H1 (cell line): ENCODE measurements around the gene S100A10. TPM values are rescaled to one million over a fixed set of nuclear protein-coding genes. Genes with fewer than 3 reads are reported as not detected.

Experiments used
- CTCF ChIA-PET: fragments of 300-600 bp; sonication (Branson Sonifier 250); formaldehyde crosslinking; loops from one replicate; lab custom pipeline; 2021; ENCODE audit not compliant: partially characterized antibody; lab: Charles Lee
- POLR2A ChIA-PET: fragments of 300-600 bp; sonication (Branson Sonifier 250); formaldehyde crosslinking; loops from one replicate; lab custom pipeline; 2021; ENCODE audit warnings: inconsistent platforms; ENCODE audit not compliant: partially characterized antibody; lab: Charles Lee
- DNase-seq, 2 experiments: peaks; one replicate each; pipeline versions ENCODE4 v3.0.0 to v3.0.0-alpha.2; 2010 to 2022; ENCODE audit warnings: low spot score in 2 of 2, low read depth in 1 of 2, mixed read lengths in 1 of 2
- FAIRE-seq: peaks from 2 replicates; lab custom pipeline; 2011; peaks lifted over from hg19 to GRCh38; lab: Jason Lieb, UNC
- H2AFZ ChIP-seq: 2 replicates; pipeline ENCODE4 v1.8.1; 2012; ENCODE audit warnings: low read length, inconsistent platforms
- H2AK5ac ChIP-seq: 2 replicates; pipeline ENCODE4 v1.6.1; 2013; ENCODE audit warnings: low read depth, low read length
- H2BK120ac ChIP-seq: replicated peaks from 2 replicates; pipeline ENCODE3; 2013; ENCODE audit warnings: low read depth, low read length, inconsistent platforms
- H2BK12ac ChIP-seq: 2 replicates; pipeline ENCODE4 v1.6.1; 2013; ENCODE audit warnings: low read depth, low read length
- H2BK15ac ChIP-seq: 2 replicates; pipeline ENCODE4 v1.6.1; 2013; ENCODE audit warnings: low read length
- H2BK20ac ChIP-seq: 2 replicates; pipeline ENCODE4 v1.6.1; 2013; ENCODE audit warnings: low read length
- H2BK5ac ChIP-seq: 2 replicates; pipeline ENCODE4 v1.6.1; 2013; ENCODE audit warnings: low read depth, low read length
- H3K14ac ChIP-seq: 2 replicates; pipeline ENCODE4 v1.6.1; 2013; ENCODE audit warnings: inconsistent platforms; ENCODE audit not compliant: insufficient read length
- H3K18ac ChIP-seq: 2 replicates; pipeline ENCODE4 v1.6.1; 2013; ENCODE audit warnings: low read length; ENCODE audit errors: extremely low read depth
- H3K23ac ChIP-seq: 2 replicates; pipeline ENCODE4 v1.6.1; 2013; ENCODE audit warnings: inconsistent platforms; ENCODE audit not compliant: insufficient read length
- H3K23me2 ChIP-seq: 2 replicates; pipeline ENCODE4 v1.6.1; 2013; ENCODE audit warnings: low read depth, low read length
- H3K27ac ChIP-seq: 2 replicates; pipeline ENCODE4 v1.6.1; 2011; ENCODE audit warnings: low read depth, low read length, inconsistent platforms
- H3K27me3 ChIP-seq, 4 experiments: replicated peaks in 1 of 4; 1 replicate in 1 of 4; 2 replicates in 3 of 4; pipeline versions ENCODE4 v1.6.1 to v1.8.1; 2011 to 2013; ENCODE audit warnings: low read length in 3 of 4, mild to moderate bottlenecking in 3 of 4, inconsistent platforms in 2 of 4, mixed read lengths in 2 of 4, moderate library complexity in 1 of 4; ENCODE audit not compliant: control insufficient read depth in 3 of 4, insufficient read depth in 3 of 4; ENCODE audit errors: extremely low read depth in 1 of 4
- H3K36me3 ChIP-seq, 4 experiments: 2 replicates each; pipeline versions ENCODE4 v1.6.1 to v1.8.1; 2011 to 2013; ENCODE audit warnings: mild to moderate bottlenecking in 4 of 4, low read length in 3 of 4, moderate library complexity in 2 of 4, control low read depth in 1 of 4, inconsistent platforms in 1 of 4; ENCODE audit not compliant: insufficient read depth in 4 of 4, control insufficient read depth in 2 of 4
- H3K4ac ChIP-seq: replicated peaks from 2 replicates; pipeline ENCODE3; 2013; ENCODE audit warnings: low read length, low read depth, mixed read lengths, inconsistent platforms; ENCODE audit not compliant: insufficient read length
- H3K4me1 ChIP-seq, 4 experiments: replicated peaks in 1 of 4; 1 replicate in 1 of 4; 2 replicates in 3 of 4; pipeline versions ENCODE4 v1.6.1 to v1.8.1; 2011 to 2013; ENCODE audit warnings: low read length in 3 of 4, inconsistent platforms in 2 of 4, mixed read lengths in 1 of 4; ENCODE audit not compliant: insufficient read depth in 4 of 4, control insufficient read depth in 3 of 4
- H3K4me2 ChIP-seq, 2 experiments: 2 replicates each; pipeline versions ENCODE4 v1.6.1 to v1.8.1; 2011 to 2013; ENCODE audit warnings: low read depth in 2 of 2, low read length in 2 of 2, control low read depth in 1 of 2, inconsistent platforms in 1 of 2, mild to moderate bottlenecking in 1 of 2; ENCODE audit not compliant: insufficient read depth in 1 of 2
- H3K4me3 ChIP-seq, 4 experiments: fragments of 200-600, 300-600 bp in 1 of 4; sonication (generic), shearing (Covaris generic), sonication (Bioruptor Twin) in 1 of 4; 2 replicates each; pipeline versions ENCODE4 v1.5.1 to v1.8.1; 2011 to 2016; ENCODE audit warnings: low read length in 4 of 4, low read depth in 3 of 4, control low read depth in 2 of 4, inconsistent platforms in 2 of 4, mild to moderate bottlenecking in 2 of 4, mixed read lengths in 1 of 4, moderate library complexity in 1 of 4; ENCODE audit not compliant: insufficient read depth in 2 of 4; ENCODE audit errors: extremely low read depth in 1 of 4
- H3K56ac ChIP-seq: replicated peaks from 2 replicates; pipeline ENCODE3; 2013; ENCODE audit warnings: low read depth, mild to moderate bottlenecking, mixed read lengths, low read length, inconsistent platforms; ENCODE audit not compliant: insufficient read length
- H3K79me1 ChIP-seq: 2 replicates; pipeline ENCODE4 v1.6.1; 2013; ENCODE audit warnings: low read depth, low read length, control low read depth
- H3K79me2 ChIP-seq, 2 experiments: 2 replicates each; pipeline versions ENCODE4 v1.6.1 to v1.8.1; 2012 to 2013; ENCODE audit warnings: low read length in 2 of 2, mild to moderate bottlenecking in 2 of 2, inconsistent platforms in 1 of 2; ENCODE audit not compliant: insufficient read depth in 2 of 2, control insufficient read depth in 1 of 2
- H3K9ac ChIP-seq, 4 experiments: replicated peaks in 1 of 4; 1 replicate in 1 of 4; 2 replicates in 3 of 4; pipeline versions ENCODE4 v1.6.1 to v1.8.1; 2011 to 2013; ENCODE audit warnings: low read depth in 3 of 4, low read length in 3 of 4, control low read depth in 2 of 4, mild to moderate bottlenecking in 2 of 4, moderate library complexity in 2 of 4, inconsistent platforms in 1 of 4; ENCODE audit errors: extremely low read depth in 1 of 4
- H3K9me3 ChIP-seq, 2 experiments: 2 replicates each; pipeline versions ENCODE4 v1.6.1 to v1.8.1; 2012 to 2013; ENCODE audit warnings: mild to moderate bottlenecking in 2 of 2, moderate library complexity in 2 of 2, control low read depth in 1 of 2, inconsistent platforms in 1 of 2, low read depth in 1 of 2, low read length in 1 of 2, mixed read lengths in 1 of 2; ENCODE audit not compliant: insufficient read depth in 2 of 2
- H4K20me1 ChIP-seq, 2 experiments: replicated peaks in 1 of 2; 2 replicates each; pipeline versions ENCODE3 to v1.8.1; 2011 to 2013; ENCODE audit warnings: inconsistent platforms in 2 of 2, low read length in 2 of 2, mild to moderate bottlenecking in 1 of 2; ENCODE audit not compliant: insufficient read depth in 2 of 2, control insufficient read depth in 1 of 2
- H4K5ac ChIP-seq: 2 replicates; pipeline ENCODE4 v1.6.1; 2013; ENCODE audit warnings: low read length, low read depth, mixed read lengths, inconsistent platforms; ENCODE audit not compliant: insufficient read length
- H4K8ac ChIP-seq: 2 replicates; pipeline ENCODE4 v1.8.0; 2013; ENCODE audit warnings: mild to moderate bottlenecking, moderate library complexity, low read length, inconsistent platforms; ENCODE audit not compliant: insufficient read depth; ENCODE audit errors: extremely low read depth
- H4K91ac ChIP-seq: replicated peaks from 2 replicates; pipeline ENCODE3; 2013; ENCODE audit warnings: low read length, mixed read lengths, inconsistent platforms; ENCODE audit not compliant: insufficient read length
- CEBPB ChIP-seq: IDR thresholded peaks from 2 replicates; pipeline ENCODE4 v1.6.1; 2012; ENCODE audit warnings: low read depth, low read length
- CHD1 ChIP-seq: IDR thresholded peaks from 2 replicates; pipeline ENCODE4 v1.6.1; 2012; ENCODE audit warnings: low read depth, low read length, improper control_type of control experiment
- CREB1 ChIP-seq: IDR thresholded peaks from 2 replicates; pipeline ENCODE4 v1.6.1; 2012; ENCODE audit warnings: inconsistent platforms
- POU5F1 ChIP-seq: IDR thresholded peaks from 2 replicates; pipeline ENCODE4 v1.6.1; 2011; ENCODE audit warnings: low read depth, mild to moderate bottlenecking, low read length, moderate library complexity
- RAD21 ChIP-seq, 2 experiments: IDR thresholded peaks in 1 of 2; conservative IDR thresholded peaks in 1 of 2; 2 replicates each; pipeline ENCODE4 v1.6.1; 2011; ENCODE audit warnings: low read depth in 2 of 2, low read length in 2 of 2, improper control_type of control experiment in 1 of 2, inconsistent platforms in 1 of 2, mild to moderate bottlenecking in 1 of 2, moderate library complexity in 1 of 2
- ZNF274 ChIP-seq: IDR thresholded peaks from 2 replicates; pipeline ENCODE4 v1.7.0; 2012; ENCODE audit warnings: low read length, borderline replicate concordance; ENCODE audit errors: extremely low read depth
- WGBS, 2 experiments: shearing (Covaris generic) in 1 of 2; methylation state at CpG; one replicate each; pipeline versions ENCODE4 v1.1.6 to v1.1.7; 2013 to 2015; ENCODE audit warnings: low lambda C conversion rate in 2 of 2, mixed read lengths in 2 of 2, inconsistent platforms in 1 of 2, low coverage in 1 of 2, missing lambda C conversion rate in 1 of 2; ENCODE audit not compliant: insufficient replicate concordance in 2 of 2, insufficient coverage in 1 of 2, insufficient read length in 1 of 2; ENCODE audit errors: extremely low coverage in 1 of 2, missing lambda C conversion rate in 1 of 2; 5-methylcytosine and 5-hydroxymethylcytosine counted together
- polyA plus RNA-seq, 7 experiments: library from polyadenylated mRNA; depleted of rRNA in 3 of 7; stranded (reverse) in 5 of 7; unstranded in 2 of 7; fragments of >200 nt in 5 of 7; fragments of 200-250 nt in 2 of 7; gene quantifications; 1 replicate in 5 of 7; 2 replicates in 1 of 7; 4 replicates in 1 of 7; pipeline versions ENCODE4 v1.2.1 to v1.2.3, GENCODE V29; 2011 to 2013; ENCODE audit warnings: missing spikeins in 2 of 7, mixed read lengths in 2 of 7
- total RNA-seq: library from RNA; stranded (reverse); fragmentation: NEBNext Ultra II Directional; extraction: Animal tissue kit (Norgen Biotek cat#: 25700); gene quantifications from 2 replicates; pipeline ENCODE4 v1.2.1, GENCODE V29; 2021
- TF ChIP-seq, protein P1 (sequence below), 3 experiments: IDR thresholded peaks; 1 replicate in 2 of 3; 2 replicates in 1 of 3; pipeline versions ENCODE4 v1.5.1 to v1.6.1; 2011; ENCODE audit warnings: low read length in 3 of 3, mild to moderate bottlenecking in 3 of 3, inconsistent platforms in 2 of 3, low read depth in 1 of 3, moderate library complexity in 1 of 3; ENCODE audit not compliant: insufficient read depth in 1 of 3; ENCODE audit errors: control extremely low read depth in 1 of 3

Gene S100A10
- total and polyA plus RNA-seq, 2 of the 8 experiments (the other 6 are each of a cell fraction or from before 2014, with no cell fraction given), result 23.9 to 231 TPM

DNA sequence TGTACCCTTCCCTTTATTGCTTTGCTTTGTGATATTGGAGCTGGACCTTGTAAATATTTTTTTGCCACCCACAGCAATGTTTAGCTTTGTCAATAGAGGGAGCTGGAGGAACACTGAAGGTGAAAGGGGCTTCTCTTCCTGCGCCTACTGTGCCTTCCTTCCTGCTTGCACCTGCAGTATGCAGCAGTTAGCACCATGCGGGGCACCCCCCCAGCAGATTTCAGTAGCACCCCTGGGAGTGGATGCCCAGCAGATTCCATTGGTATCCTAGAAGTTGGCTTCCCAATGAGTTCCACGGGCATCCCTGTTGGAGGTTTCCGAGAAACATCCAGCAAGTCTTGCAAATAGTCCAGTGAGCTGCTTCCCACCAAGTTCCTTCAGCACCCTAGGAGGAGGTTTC lies 25.6 kb downstream of the S100A10 start:
- no peak overlapping the region for H2BK15ac ChIP-seq
- H2BK120ac ChIP-seq, result no peak overlapping the region
- CTCF ChIA-PET, result interaction anchor here (0.7 to 15.6 kb wide), 31 partner anchors 9 to 153 kb away, joined by 3 to 553 read pairs (median 5); partner anchors contain the start of genes S100A10 and S100A11
- H3K23ac ChIP-seq, result no peak overlapping the region
- no peak overlapping the region for H2BK20ac ChIP-seq
- WGBS, 2 experiments, result 47% methylated on average over 4 of the region's 4 CpGs; no CpG with 5 or more reads in 1 of the 2 experiments
- H3K27me3 ChIP-seq, result no peaks in the 10 kb centered on the region
- no peaks in the 10 kb centered on the region for H3K36me3 ChIP-seq
- H3K27ac ChIP-seq, result no peak overlapping the region
- H3K14ac ChIP-seq, result no peak overlapping the region
- peak overlapping the region; percentile 68; the same call in 1 of the 2 replicates for H3K18ac ChIP-seq
- no peak overlapping the region for H4K5ac ChIP-seq
- no peak overlapping the region; a peak in 1 of 4 replicates for H3K4me2 ChIP-seq
- no peak overlapping the region for H2AK5ac ChIP-seq
- no peaks in the 10 kb centered on the region; the same call in 1 of the 2 replicates for H3K23me2 ChIP-seq
- no peaks in the 10 kb centered on the region for H3K79me2 ChIP-seq
- peak in 1 of 2 experiments; percentile 67 for DNase-seq
- POLR2A ChIA-PET, result interaction anchor here (0.6 to 1.6 kb wide), 4 partner anchors 25 to 36 kb away, joined by 3 to 4 read pairs (median 4); partner anchors contain the start of gene S100A10
- H3K4me1 ChIP-seq, result peaks cover 0 to 11% (median 2%) of the 10 kb centered on the region in 4 experiments; a peak in 5 of 7 replicates
- TF ChIP-seq POU5F1 (no peak), ZNF274 (no peak), CHD1 (no peak), RAD21 (IDR thresholded peaks at IDR 0.05 in 1 of 2, conservative IDR thresholded peaks at IDR 0.05 in 1 of 2; ENCODE audit: low read depth in 2 of 2, low read length in 2 of 2) (peak; percentile 93), CEBPB (no peak), CREB1 (no peak)
- TF ChIP-seq, protein P1, sequence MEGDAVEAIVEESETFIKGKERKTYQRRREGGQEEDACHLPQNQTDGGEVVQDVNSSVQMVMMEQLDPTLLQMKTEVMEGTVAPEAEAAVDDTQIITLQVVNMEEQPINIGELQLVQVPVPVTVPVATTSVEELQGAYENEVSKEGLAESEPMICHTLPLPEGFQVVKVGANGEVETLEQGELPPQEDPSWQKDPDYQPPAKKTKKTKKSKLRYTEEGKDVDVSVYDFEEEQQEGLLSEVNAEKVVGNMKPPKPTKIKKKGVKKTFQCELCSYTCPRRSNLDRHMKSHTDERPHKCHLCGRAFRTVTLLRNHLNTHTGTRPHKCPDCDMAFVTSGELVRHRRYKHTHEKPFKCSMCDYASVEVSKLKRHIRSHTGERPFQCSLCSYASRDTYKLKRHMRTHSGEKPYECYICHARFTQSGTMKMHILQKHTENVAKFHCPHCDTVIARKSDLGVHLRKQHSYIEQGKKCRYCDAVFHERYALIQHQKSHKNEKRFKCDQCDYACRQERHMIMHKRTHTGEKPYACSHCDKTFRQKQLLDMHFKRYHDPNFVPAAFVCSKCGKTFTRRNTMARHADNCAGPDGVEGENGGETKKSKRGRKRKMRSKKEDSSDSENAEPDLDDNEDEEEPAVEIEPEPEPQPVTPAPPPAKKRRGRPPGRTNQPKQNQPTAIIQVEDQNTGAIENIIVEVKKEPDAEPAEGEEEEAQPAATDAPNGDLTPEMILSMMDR (IDR thresholded peaks at IDR 0.05; ENCODE audit: control extremely low read depth in 1 of 3, insufficient read depth in 1 of 3, low read depth in 1 of 3, low read length in 3 of 3), result peak; percentile 38 to 86 (median 82)
- FAIRE-seq, result peak; percentile 72
- H4K8ac ChIP-seq, result no peak overlapping the region
- no peak overlapping the region for H3K4me3 ChIP-seq
- H3K56ac ChIP-seq, result no peak overlapping the region
- no peaks in the 10 kb centered on the region for H4K20me1 ChIP-seq
- no peaks in the 10 kb centered on the region for H3K79me1 ChIP-seq
- H3K9me3 ChIP-seq, result no peaks in the 10 kb centered on the region
- H4K91ac ChIP-seq, result no peak overlapping the region
- H3K9ac ChIP-seq, result no peak overlapping the region
- H2BK5ac ChIP-seq, result peak overlapping the region; percentile 17; the same call in 1 of the 2 replicates
- no peak overlapping the region for H2AFZ ChIP-seq
- H3K4ac ChIP-seq, result no peak overlapping the region
- peak overlapping the region; percentile 55; the same call in 1 of the 2 replicates for H2BK12ac ChIP-seq
